SJSA1 (cell line): ENCODE measurements around the gene TFPT. TPM values are rescaled to one million over a fixed set of nuclear protein-coding genes. Genes with fewer than 3 reads are reported as not detected.

Experiments used
- DNase-seq, 2 experiments: peaks; one replicate each; pipeline ENCODE4 v3.0.0-alpha.2; 2015 to 2020; ENCODE audit warnings: low spot score in 2 of 2, low read depth in 1 of 2
- H3K27ac ChIP-seq: fragments of 250-450 bp; sonication (Bioruptor Pico); 2 replicates; pipeline ENCODE4 v1.5.1; 2020; ENCODE audit warnings: mild to moderate bottlenecking, moderate library complexity
- H3K27me3 ChIP-seq: fragments of 250-450 bp; sonication (Bioruptor Pico); replicated peaks from 2 replicates; pipeline ENCODE4 v1.5.1; 2020; ENCODE audit warnings: mild to moderate bottlenecking, moderate library complexity
- H3K36me3 ChIP-seq: fragments of 250-450 bp; sonication (Bioruptor Pico); 2 replicates; pipeline ENCODE4 v1.5.1; 2020; ENCODE audit warnings: mild to moderate bottlenecking
- H3K4me1 ChIP-seq: fragments of 250-450 bp; sonication (Bioruptor Pico); replicated peaks from 2 replicates; pipeline ENCODE4 v1.6.1; 2021; ENCODE audit warnings: mild to moderate bottlenecking
- H3K4me3 ChIP-seq: fragments of 250-450 bp; sonication (Bioruptor Pico); 2 replicates; pipeline ENCODE4 v1.5.1; 2020; ENCODE audit warnings: mild to moderate bottlenecking
- H3K9me3 ChIP-seq: fragments of 250-450 bp; sonication (Bioruptor Pico); replicated peaks from 2 replicates; pipeline ENCODE4 v1.5.1; 2020; ENCODE audit warnings: mild to moderate bottlenecking
- total RNA-seq: library from RNA; depleted of rRNA; stranded (reverse); fragments of >200 nt; shearing (Covaris generic); gene quantifications from 2 replicates; pipeline ENCODE4 v1.2.3, GENCODE V29; 2014; rRNA removed

The TFPT gene, protein sequence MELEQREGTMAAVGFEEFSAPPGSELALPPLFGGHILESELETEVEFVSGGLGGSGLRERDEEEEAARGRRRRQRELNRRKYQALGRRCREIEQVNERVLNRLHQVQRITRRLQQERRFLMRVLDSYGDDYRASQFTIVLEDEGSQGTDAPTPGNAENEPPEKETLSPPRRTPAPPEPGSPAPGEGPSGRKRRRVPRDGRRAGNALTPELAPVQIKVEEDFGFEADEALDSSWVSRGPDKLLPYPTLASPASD
- total RNA-seq = 31.7 and 48.5 TPM in 2 replicates

DNA sequence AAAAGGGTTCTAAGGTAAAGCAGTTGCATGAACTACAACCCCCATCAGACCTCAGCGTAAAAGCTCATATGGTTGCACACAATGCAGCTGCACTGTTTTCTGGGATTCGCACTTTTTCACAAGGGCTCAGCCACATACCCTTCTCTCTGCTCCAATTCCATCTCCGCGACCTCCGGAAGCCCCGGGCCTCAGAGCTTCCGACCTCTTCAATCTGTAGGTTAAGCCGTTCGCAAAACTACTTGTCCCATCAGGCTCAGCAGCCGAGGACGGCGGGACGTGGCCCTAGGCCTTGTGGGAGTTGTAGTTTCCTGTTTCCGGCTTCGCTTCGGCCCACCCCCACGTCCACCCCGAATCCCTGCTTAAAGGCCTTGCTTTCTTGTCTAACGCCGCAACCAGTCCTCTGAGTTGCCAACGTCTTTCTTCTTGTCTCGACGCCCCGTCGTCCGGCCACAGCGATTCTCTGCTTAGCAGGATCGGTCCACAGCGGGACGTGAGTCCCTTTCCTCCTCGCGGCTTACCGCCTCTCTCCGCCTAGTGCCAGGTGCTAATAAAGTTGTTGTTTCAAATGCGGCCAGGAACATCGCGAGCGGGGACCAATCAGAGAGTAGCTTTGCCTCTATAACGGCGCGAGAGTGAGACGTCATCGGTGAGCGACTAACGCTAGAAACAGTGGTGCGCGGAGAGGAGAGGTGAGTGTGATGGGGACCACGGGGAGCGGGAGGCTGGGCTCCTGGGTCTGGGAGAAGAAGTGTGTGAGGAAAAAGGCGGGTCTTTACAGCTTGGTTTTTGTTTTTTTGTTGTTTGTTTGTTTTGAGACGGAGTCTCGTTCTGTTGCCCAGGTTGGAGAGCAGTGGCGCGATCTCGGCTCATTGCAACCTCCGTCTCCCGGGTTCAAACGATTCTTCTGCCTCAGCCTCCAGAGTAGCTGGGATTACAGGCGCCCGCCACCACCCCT lies at the start of gene TFPT, which contains the start of gene PRPF31:
Gene TFPT (minus strand): TSS at position 549 of the 955 bp plus-strand sequence. CDS start 388 bp downstream, at position 161.
Gene PRPF31 (plus strand): TSS at position 646 of the 955 bp plus-strand sequence. CDS start 2,525 bp downstream, outside the sequence.
- Histone ChIP-seq H3K27ac (peak within 1 kb of the TSS; percentile 56), H3K4me3 (peak within 1 kb of the TSS; percentile 54), H3K4me1 (peaks cover 9% of the 10 kb centered on the region), H3K9me3 (no peaks in the 10 kb centered on the region), H3K27me3 (no peaks in the 10 kb centered on the region), H3K36me3 (peaks cover 20% of the 10 kb centered on the region)
- peak; percentile 96 to 99 for DNase-seq

- Histone ChIP-seq H3K4me1 (peaks cover 10% of the 10 kb centered on the region), H3K4me3 (no peak overlapping the region), H3K27me3 (no peaks in the 10 kb centered on the region), H3K9me3 (no peaks in the 10 kb centered on the region), H3K27ac (no peak overlapping the region), H3K36me3 (no peaks in the 10 kb centered on the region)
- no peak for DNase-seq
Measured at GRCh38 chr19:54165222-54165621, 49.8 kb upstream of the TFPT start.

DNA sequence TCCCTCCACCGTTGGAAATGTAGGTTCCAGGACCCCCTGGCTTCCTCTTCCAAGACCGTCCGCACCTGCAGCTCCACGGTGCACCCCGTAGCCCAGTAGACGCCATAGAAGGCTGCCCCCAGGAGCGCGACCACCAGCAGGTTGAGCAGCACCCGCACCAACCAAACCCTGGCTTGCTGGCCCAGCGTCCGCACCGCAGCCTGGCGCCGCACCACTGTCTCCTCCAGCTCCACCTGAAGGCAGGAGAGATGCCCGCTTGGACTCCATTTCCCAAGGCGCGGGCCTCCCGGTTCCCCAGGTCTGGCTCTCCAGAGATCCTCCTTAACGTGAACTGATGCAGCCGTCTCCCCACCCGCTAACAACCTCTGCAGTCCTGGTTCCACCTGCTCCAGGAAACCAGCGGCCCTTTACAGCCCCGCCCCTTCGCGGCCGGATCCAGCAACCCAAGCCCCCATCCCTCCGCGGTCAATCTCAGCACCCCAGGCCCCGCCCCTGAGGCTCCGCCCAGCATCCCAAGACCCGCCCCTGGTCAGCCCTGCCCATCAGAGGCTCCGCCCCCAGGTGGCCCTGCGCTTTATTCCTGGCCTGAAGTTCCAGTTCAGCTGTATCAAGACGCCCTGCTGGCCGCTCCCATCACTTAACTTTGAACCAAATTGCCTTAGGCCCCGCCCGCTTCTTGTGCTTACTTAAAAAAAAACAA lies 49.1 kb upstream of the TFPT start:
- H3K4me3 ChIP-seq = no peak overlapping the region
- no peaks in the 10 kb centered on the region for H3K36me3 ChIP-seq
- DNase-seq = peak; percentile 31 to 80
- H3K4me1 ChIP-seq = peaks cover 12% of the 10 kb centered on the region
- H3K27ac ChIP-seq = no peak overlapping the region
- H3K27me3 ChIP-seq = no peaks in the 10 kb centered on the region
- H3K9me3 ChIP-seq = no peaks in the 10 kb centered on the region

DNA sequence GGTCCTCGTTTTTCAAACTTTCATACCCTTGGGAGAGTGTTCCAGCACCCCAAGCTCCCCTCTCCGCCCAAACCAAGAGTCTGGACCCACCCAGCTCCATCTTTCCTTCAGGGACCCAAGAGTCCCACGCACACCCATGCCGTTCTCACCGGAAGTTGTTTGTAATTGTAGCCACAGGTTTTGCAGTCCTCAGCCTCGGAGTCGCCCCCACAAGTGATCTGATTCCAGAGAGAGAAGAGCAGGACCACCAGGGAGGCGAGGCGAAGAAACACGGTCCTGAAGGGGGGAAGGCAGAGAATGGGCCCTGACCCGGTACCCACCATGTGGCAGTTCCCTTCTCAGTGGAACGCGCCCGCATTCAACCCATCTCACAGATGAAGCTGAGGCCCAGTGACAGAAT lies 47.4 kb upstream of the TFPT start:
- peaks cover 5% of the 10 kb centered on the region for H3K36me3 ChIP-seq
- DNase-seq = no peak
- no peaks in the 10 kb centered on the region for H3K9me3 ChIP-seq
- peaks cover 17% of the 10 kb centered on the region for H3K4me1 ChIP-seq
- H3K4me3 ChIP-seq = no peak overlapping the region
- no peak overlapping the region for H3K27ac ChIP-seq
- H3K27me3 ChIP-seq = no peaks in the 10 kb centered on the region

- peak; percentile 76 to 78 for DNase-seq
- peak overlapping the region; percentile 28 for H3K4me3 ChIP-seq
- H3K4me1 ChIP-seq = peaks cover 17% of the 10 kb centered on the region
- peaks cover 10% of the 10 kb centered on the region for H3K36me3 ChIP-seq
- H3K27me3 ChIP-seq = no peaks in the 10 kb centered on the region
- H3K27ac ChIP-seq = no peak overlapping the region
- H3K9me3 ChIP-seq = no peaks in the 10 kb centered on the region
Measured at GRCh38 chr19:54162241-54162805, 46.9 kb upstream of the TFPT start.

- Histone ChIP-seq H3K36me3 (peaks cover 25% of the 10 kb centered on the region), H3K27ac (no peak overlapping the region), H3K9me3 (no peaks in the 10 kb centered on the region), H3K4me3 (peak overlapping the region; percentile 63), H3K27me3 (no peaks in the 10 kb centered on the region), H3K4me1 (peaks cover 17% of the 10 kb centered on the region)
- DNase-seq = no peak
Measured at GRCh38 chr19:54160854-54161253, 45.4 kb upstream of the TFPT start.

- Histone ChIP-seq H3K36me3 (peaks cover 30% of the 10 kb centered on the region), H3K4me1 (peaks cover 17% of the 10 kb centered on the region), H3K4me3 (peak overlapping the region; percentile 63), H3K27ac (peak overlapping the region; percentile 68), H3K27me3 (no peaks in the 10 kb centered on the region), H3K9me3 (no peaks in the 10 kb centered on the region)
- DNase-seq = no peak
Measured at GRCh38 chr19:54160182-54160811, 44.8 kb upstream of the TFPT start.

DNA sequence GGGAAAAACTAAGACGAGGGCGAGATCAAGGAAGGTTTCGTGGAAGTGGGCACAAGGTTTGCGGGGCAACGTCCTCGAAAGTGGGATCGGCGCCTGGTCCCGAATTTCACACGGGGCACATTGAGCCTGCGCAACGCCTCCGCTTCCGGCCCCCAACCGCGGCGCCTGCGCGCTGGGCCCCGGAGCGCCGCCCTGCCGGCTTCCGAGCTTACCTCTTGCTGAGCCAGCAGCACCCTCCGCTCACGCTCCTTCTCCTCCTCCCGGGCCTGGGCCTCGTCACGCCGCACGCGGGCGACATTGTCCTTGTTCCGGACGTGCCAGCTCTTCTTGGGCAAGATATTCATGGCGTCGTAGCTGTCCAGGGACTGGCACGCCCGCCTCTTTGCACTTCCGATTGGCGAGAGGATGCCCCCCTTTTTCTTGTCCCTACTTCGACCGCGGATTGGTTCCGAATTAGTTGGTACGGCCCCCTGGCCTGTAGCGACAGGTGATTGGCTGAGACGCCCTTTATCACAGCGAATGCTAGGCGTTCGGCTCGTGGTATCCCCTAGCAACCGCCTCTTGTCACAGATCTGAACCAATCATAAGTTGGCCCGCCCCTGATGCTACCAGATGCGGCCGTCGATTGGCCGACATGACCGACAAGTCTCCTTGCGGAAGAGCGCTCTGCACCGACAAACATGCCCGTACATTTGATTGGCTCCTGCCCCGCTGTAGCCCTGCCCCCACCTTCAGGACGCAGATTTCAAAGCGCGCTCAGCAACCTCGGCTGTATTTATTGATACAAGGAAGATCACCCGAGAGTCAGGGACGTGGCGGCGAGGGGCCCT lies 44.1 kb upstream of the TFPT start, which contains the start of gene LENG1:
Gene LENG1 (minus strand): TSS at position 370 of the 830 bp plus-strand sequence. CDS start 26 bp downstream, at position 344.
- Histone ChIP-seq H3K27me3 (no peaks in the 10 kb centered on the region), H3K27ac (peak within 1 kb of the TSS; percentile 83)
- peak; percentile 99 to 100 for DNase-seq

DNA sequence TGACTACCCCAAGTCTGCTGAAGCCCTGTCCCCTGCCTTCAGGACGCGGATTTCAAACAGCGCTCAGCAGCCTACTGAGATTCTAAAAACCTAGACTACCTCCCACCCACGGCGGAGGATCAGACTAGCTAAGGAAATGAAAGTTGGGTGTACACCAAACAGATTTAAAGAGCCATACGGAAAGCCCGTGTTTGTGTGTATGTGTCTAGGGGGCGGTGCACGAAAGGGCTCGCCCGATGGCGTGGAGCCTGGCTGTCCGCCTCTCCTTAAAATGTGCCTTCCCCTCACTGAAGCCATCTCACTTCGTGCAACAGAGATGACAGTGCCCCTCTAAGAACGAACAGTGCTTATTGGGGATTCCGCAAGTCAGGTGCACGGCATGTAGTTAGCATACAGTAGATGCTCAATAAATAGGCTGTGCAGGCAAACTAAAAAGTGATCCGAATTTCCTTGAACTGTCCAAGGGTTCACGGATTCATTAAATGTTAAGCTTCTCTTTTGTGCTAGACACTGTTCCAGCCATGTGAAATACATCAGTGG lies 43.4 kb upstream of the TFPT start:
- Histone ChIP-seq H3K4me1 (peaks cover 17% of the 10 kb centered on the region), H3K4me3 (peak overlapping the region; percentile 63), H3K9me3 (no peaks in the 10 kb centered on the region), H3K36me3 (peaks cover 45% of the 10 kb centered on the region), H3K27ac (peak overlapping the region; percentile 83), H3K27me3 (no peaks in the 10 kb centered on the region)
- no peak for DNase-seq

More for the DNA sequence above, 44.1 kb upstream of the TFPT start, which contains the start of gene LENG1:
- Histone ChIP-seq H3K4me1 (peaks cover 17% of the 10 kb centered on the region), H3K4me3 (peak within 1 kb of the TSS; percentile 63), H3K9me3 (no peaks in the 10 kb centered on the region), H3K36me3 (peaks cover 38% of the 10 kb centered on the region)

- Histone ChIP-seq H3K9me3 (no peaks in the 10 kb centered on the region), H3K27ac (no peak overlapping the region), H3K4me3 (no peak overlapping the region), H3K27me3 (no peaks in the 10 kb centered on the region), H3K4me1 (peaks cover 17% of the 10 kb centered on the region), H3K36me3 (peaks cover 64% of the 10 kb centered on the region)
- DNase-seq = no peak
Measured at GRCh38 chr19:54156953-54157352, 41.5 kb upstream of the TFPT start.

DNA sequence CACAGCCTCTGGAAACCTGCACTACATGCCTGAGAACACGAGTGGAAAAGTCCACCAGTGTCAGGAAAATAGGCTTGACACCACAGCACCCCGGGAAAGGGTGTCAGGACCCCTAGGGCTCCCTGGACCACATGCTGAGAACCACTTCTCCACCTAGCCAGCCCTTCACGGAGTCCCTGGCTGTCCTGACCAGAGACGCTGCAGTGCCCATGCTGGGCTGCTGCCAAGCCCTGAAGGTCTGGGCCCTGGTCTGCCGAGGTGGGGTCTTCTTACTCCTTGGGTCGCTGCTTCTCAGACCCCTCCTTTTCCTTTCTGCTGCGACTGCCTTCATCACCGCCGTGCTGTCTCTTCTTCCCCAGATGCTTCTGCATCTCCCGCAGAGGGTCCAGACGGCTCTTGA lies 41.0 kb upstream of the TFPT start:
- peaks cover 17% of the 10 kb centered on the region for H3K4me1 ChIP-seq
- no peak for DNase-seq
- H3K4me3 ChIP-seq = no peak overlapping the region
- no peaks in the 10 kb centered on the region for H3K27me3 ChIP-seq
- H3K36me3 ChIP-seq = peaks cover 68% of the 10 kb centered on the region
- H3K9me3 ChIP-seq = no peaks in the 10 kb centered on the region
- no peak overlapping the region for H3K27ac ChIP-seq

GRCh38 chr19:54155694-54156093 lies 40.2 kb upstream of the TFPT start:
- no peaks in the 10 kb centered on the region for H3K27me3 ChIP-seq
- DNase-seq = no peak
- H3K9me3 ChIP-seq = no peaks in the 10 kb centered on the region
- H3K4me1 ChIP-seq = peaks cover 14% of the 10 kb centered on the region
- no peak overlapping the region for H3K4me3 ChIP-seq
- H3K27ac ChIP-seq = no peak overlapping the region
- peaks cover 76% of the 10 kb centered on the region for H3K36me3 ChIP-seq
